WTC11 (cell line): ENCODE data around the gene IL12RB2. TPM values are rescaled to one million over a fixed set of nuclear protein-coding genes. Genes with fewer than 3 reads are reported as not detected.

Source experiments
- ATAC-seq: fragments of 200-7000 bp; cut with Tn5 transposase; 2 replicates; pipeline ENCODE4 v1.10.0; 2021; ENCODE audit warnings: mild to moderate bottlenecking, moderate library complexity
- CTCF ChIA-PET: fragments of 300-600 bp; sonication (Branson Sonifier 250); formaldehyde crosslinking; loops from one replicate; lab custom pipeline; 2021; ENCODE audit warnings: antibody characterized with exemption; lab: Charles Lee
- POLR2A ChIA-PET: fragments of 350-600 bp; sonication (Branson Sonifier 250); formaldehyde crosslinking; loops from one replicate; lab custom pipeline; 2021; ENCODE audit warnings: antibody characterized with exemption; lab: Charles Lee
- DNase-seq: peaks from one replicate; pipeline ENCODE4 v3.0.0; 2021; ENCODE audit warnings: low spot score
- H3K27ac Mint-ChIP-seq: 2 replicates; pipeline ENCODE4 v1.8.0; 2021; ENCODE audit warnings: mixed read lengths
- H3K27me3 Mint-ChIP-seq: 2 replicates; pipeline ENCODE4 v1.8.0; 2021; ENCODE audit warnings: low read depth, mild to moderate bottlenecking, moderate library complexity, mixed read lengths
- H3K36me3 Mint-ChIP-seq: 2 replicates; pipeline ENCODE4 v1.8.0; 2021; ENCODE audit warnings: mixed read lengths
- H3K4me1 Mint-ChIP-seq: 2 replicates; pipeline ENCODE4 v1.8.0; 2022; ENCODE audit warnings: mixed read lengths
- H3K4me3 Mint-ChIP-seq: 2 replicates; pipeline ENCODE4 v1.8.0; 2021; ENCODE audit warnings: mild to moderate bottlenecking, moderate library complexity, mixed read lengths
- H3K9me3 Mint-ChIP-seq: 2 replicates; pipeline ENCODE4 v1.8.0; 2021; ENCODE audit warnings: mixed read lengths
- CBFB ChIP-seq: sonication (generic); formaldehyde crosslinking; IDR thresholded peaks from 2 replicates; pipeline ENCODE4 v1.8.1; 2022; ENCODE audit warnings: mild to moderate bottlenecking, low read depth, missing genetic modification reagents
- ESRRA ChIP-seq: sonication (generic); formaldehyde crosslinking; IDR thresholded peaks from 2 replicates; pipeline ENCODE4 v1.8.1; 2022; ENCODE audit warnings: mild to moderate bottlenecking, missing genetic modification reagents, borderline replicate concordance
- FOXJ3 ChIP-seq: sonication (generic); formaldehyde crosslinking; IDR thresholded peaks from 2 replicates; pipeline ENCODE4 v1.9.0; 2021; ENCODE audit warnings: missing genetic modification reagents, mild to moderate bottlenecking, borderline replicate concordance
- IRF2 ChIP-seq: sonication (generic); formaldehyde crosslinking; IDR thresholded peaks from 2 replicates; pipeline ENCODE4 v1.8.0; 2022; ENCODE audit warnings: low read depth, missing genetic modification reagents, borderline replicate concordance
- JAZF1 ChIP-seq: fragments of 250-450 bp; sonication (Bioruptor Pico); IDR thresholded peaks from 2 replicates; pipeline ENCODE4 v1.9.0; 2021; ENCODE audit warnings: moderate library complexity, mild to moderate bottlenecking, inconsistent platforms
- NR1H2 ChIP-seq: sonication (generic); formaldehyde crosslinking; IDR thresholded peaks from 2 replicates; pipeline ENCODE4 v1.9.0; 2021; ENCODE audit warnings: mild to moderate bottlenecking, moderate library complexity, missing genetic modification reagents
- SMAD4 ChIP-seq: sonication (generic); formaldehyde crosslinking; IDR thresholded peaks from 2 replicates; pipeline ENCODE4 v1.8.0; 2022; ENCODE audit warnings: mild to moderate bottlenecking, missing genetic modification reagents
- ZNF138 ChIP-seq: sonication (generic); formaldehyde crosslinking; conservative IDR thresholded peaks from 2 replicates; pipeline ENCODE4 v1.8.1; 2022; ENCODE audit warnings: mild to moderate bottlenecking, moderate library complexity, missing genetic modification reagents
- ZNF263 ChIP-seq: sonication (generic); formaldehyde crosslinking; IDR thresholded peaks from 2 replicates; pipeline ENCODE4 v1.8.1; 2022; ENCODE audit warnings: low read depth, mild to moderate bottlenecking, moderate library complexity, missing genetic modification reagents
- ZNF317 ChIP-seq: sonication (generic); formaldehyde crosslinking; IDR thresholded peaks from 2 replicates; pipeline ENCODE4 v1.8.1; 2023; ENCODE audit warnings: low read depth, mild to moderate bottlenecking, moderate library complexity, missing genetic modification reagents, borderline replicate concordance
- ZNF423 ChIP-seq: fragments of 250-450 bp; sonication (Bioruptor Pico); IDR thresholded peaks from 2 replicates; pipeline ENCODE4 v2.1.2; 2022; ENCODE audit warnings: mild to moderate bottlenecking, moderate library complexity
- total RNA-seq: library from RNA; stranded (reverse); gene quantifications from 3 replicates; pipeline ENCODE4 v1.2.3, GENCODE V29; 2021
- TF ChIP-seq, protein P1 (sequence below): fragments of 250-450 bp; sonication (Bioruptor Pico); IDR thresholded peaks from 2 replicates; pipeline ENCODE4 v1.8.0; 2021; ENCODE audit warnings: mild to moderate bottlenecking
- TF ChIP-seq, protein P2 (sequence below): sonication (generic); formaldehyde crosslinking; conservative IDR thresholded peaks from 2 replicates; pipeline ENCODE4 v1.8.1; 2023; ENCODE audit warnings: mild to moderate bottlenecking, low read depth, missing genetic modification reagents, moderate library complexity
- TF ChIP-seq, protein P3 (sequence below): sonication (generic); formaldehyde crosslinking; IDR thresholded peaks from 2 replicates; pipeline ENCODE4 v1.8.1; 2023; ENCODE audit warnings: mild to moderate bottlenecking, missing genetic modification reagents
- TF ChIP-seq, protein P4 (sequence below): sonication (generic); formaldehyde crosslinking; IDR thresholded peaks from 2 replicates; pipeline ENCODE4 v1.8.1; 2023; ENCODE audit warnings: mild to moderate bottlenecking, missing genetic modification reagents, moderate library complexity
- TF ChIP-seq, protein P5 (sequence below): fragments of 250-450 bp; sonication (Bioruptor Pico); IDR thresholded peaks from 2 replicates; pipeline ENCODE4 v1.9.0; 2021; ENCODE audit warnings: mild to moderate bottlenecking

Gene IL12RB2
- total RNA-seq, 1 experiment from 2014 or later: 0.81 TPM

DNA sequence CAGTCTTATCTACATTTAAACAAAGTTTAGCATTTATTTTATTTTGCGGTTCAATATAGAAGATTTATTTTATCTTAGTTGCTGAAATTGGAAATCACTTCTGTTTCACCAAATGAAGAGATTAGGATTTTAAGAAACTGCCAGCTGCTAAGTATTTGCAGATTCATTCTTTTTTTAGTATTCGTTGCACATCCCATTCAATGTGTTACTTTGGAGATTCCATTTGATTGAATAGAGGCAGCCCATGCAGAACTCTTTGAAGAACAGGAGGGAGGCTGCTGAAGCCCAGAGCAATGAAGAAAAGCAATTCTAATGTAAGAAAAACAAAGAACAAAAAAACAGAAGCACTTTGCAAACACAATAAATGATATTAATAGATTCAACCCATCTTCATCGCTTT, 38.6 kb upstream of the IL12RB2 start:
- Mint-ChIP-seq H3K27ac (no peak overlapping the region), H3K27me3 (no peaks in the 10 kb centered on the region; the same call in 1 of the 2 replicates), H3K9me3 (peaks cover 34% of the 10 kb centered on the region), H3K36me3 (peaks cover 8% of the 10 kb centered on the region; the same call in 1 of the 2 replicates), H3K4me1 (no peaks in the 10 kb centered on the region), H3K4me3 (no peak overlapping the region)
- DNase-seq (no peak), ATAC-seq (no peak)
- CTCF ChIA-PET: no interaction called here
- POLR2A ChIA-PET: no interaction called here
- TF ChIP-seq JAZF1 (CRISPR knock-in tag) (no peak), NR1H2 (no peak), ZNF263 (CRISPR knock-in tag) (no peak), ZNF317 (no peak), IRF2 (CRISPR knock-in tag) (no peak), ZNF423 (CRISPR knock-in tag) (no peak), FOXJ3 (CRISPR knock-in tag) (no peak), SMAD4 (CRISPR knock-in tag) (no peak), ESRRA (no peak)
- TF ChIP-seq, protein P1, sequence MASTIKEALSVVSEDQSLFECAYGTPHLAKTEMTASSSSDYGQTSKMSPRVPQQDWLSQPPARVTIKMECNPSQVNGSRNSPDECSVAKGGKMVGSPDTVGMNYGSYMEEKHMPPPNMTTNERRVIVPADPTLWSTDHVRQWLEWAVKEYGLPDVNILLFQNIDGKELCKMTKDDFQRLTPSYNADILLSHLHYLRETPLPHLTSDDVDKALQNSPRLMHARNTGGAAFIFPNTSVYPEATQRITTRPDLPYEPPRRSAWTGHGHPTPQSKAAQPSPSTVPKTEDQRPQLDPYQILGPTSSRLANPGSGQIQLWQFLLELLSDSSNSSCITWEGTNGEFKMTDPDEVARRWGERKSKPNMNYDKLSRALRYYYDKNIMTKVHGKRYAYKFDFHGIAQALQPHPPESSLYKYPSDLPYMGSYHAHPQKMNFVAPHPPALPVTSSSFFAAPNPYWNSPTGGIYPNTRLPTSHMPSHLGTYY: no peak
- TF ChIP-seq, protein P2, sequence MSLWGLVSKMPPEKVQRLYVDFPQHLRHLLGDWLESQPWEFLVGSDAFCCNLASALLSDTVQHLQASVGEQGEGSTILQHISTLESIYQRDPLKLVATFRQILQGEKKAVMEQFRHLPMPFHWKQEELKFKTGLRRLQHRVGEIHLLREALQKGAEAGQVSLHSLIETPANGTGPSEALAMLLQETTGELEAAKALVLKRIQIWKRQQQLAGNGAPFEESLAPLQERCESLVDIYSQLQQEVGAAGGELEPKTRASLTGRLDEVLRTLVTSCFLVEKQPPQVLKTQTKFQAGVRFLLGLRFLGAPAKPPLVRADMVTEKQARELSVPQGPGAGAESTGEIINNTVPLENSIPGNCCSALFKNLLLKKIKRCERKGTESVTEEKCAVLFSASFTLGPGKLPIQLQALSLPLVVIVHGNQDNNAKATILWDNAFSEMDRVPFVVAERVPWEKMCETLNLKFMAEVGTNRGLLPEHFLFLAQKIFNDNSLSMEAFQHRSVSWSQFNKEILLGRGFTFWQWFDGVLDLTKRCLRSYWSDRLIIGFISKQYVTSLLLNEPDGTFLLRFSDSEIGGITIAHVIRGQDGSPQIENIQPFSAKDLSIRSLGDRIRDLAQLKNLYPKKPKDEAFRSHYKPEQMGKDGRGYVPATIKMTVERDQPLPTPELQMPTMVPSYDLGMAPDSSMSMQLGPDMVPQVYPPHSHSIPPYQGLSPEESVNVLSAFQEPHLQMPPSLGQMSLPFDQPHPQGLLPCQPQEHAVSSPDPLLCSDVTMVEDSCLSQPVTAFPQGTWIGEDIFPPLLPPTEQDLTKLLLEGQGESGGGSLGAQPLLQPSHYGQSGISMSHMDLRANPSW (CRISPR knock-in tag): no peak
- TF ChIP-seq, protein P3, sequence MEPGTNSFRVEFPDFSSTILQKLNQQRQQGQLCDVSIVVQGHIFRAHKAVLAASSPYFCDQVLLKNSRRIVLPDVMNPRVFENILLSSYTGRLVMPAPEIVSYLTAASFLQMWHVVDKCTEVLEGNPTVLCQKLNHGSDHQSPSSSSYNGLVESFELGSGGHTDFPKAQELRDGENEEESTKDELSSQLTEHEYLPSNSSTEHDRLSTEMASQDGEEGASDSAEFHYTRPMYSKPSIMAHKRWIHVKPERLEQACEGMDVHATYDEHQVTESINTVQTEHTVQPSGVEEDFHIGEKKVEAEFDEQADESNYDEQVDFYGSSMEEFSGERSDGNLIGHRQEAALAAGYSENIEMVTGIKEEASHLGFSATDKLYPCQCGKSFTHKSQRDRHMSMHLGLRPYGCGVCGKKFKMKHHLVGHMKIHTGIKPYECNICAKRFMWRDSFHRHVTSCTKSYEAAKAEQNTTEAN (CRISPR knock-in tag): no peak
- TF ChIP-seq, protein P4, sequence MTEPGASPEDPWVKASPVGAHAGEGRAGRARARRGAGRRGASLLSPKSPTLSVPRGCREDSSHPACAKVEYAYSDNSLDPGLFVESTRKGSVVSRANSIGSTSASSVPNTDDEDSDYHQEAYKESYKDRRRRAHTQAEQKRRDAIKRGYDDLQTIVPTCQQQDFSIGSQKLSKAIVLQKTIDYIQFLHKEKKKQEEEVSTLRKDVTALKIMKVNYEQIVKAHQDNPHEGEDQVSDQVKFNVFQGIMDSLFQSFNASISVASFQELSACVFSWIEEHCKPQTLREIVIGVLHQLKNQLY (CRISPR knock-in tag): no peak
- TF ChIP-seq, protein P5, sequence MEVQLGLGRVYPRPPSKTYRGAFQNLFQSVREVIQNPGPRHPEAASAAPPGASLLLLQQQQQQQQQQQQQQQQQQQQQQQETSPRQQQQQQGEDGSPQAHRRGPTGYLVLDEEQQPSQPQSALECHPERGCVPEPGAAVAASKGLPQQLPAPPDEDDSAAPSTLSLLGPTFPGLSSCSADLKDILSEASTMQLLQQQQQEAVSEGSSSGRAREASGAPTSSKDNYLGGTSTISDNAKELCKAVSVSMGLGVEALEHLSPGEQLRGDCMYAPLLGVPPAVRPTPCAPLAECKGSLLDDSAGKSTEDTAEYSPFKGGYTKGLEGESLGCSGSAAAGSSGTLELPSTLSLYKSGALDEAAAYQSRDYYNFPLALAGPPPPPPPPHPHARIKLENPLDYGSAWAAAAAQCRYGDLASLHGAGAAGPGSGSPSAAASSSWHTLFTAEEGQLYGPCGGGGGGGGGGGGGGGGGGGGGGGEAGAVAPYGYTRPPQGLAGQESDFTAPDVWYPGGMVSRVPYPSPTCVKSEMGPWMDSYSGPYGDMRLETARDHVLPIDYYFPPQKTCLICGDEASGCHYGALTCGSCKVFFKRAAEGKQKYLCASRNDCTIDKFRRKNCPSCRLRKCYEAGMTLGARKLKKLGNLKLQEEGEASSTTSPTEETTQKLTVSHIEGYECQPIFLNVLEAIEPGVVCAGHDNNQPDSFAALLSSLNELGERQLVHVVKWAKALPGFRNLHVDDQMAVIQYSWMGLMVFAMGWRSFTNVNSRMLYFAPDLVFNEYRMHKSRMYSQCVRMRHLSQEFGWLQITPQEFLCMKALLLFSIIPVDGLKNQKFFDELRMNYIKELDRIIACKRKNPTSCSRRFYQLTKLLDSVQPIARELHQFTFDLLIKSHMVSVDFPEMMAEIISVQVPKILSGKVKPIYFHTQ: no peak

DNA sequence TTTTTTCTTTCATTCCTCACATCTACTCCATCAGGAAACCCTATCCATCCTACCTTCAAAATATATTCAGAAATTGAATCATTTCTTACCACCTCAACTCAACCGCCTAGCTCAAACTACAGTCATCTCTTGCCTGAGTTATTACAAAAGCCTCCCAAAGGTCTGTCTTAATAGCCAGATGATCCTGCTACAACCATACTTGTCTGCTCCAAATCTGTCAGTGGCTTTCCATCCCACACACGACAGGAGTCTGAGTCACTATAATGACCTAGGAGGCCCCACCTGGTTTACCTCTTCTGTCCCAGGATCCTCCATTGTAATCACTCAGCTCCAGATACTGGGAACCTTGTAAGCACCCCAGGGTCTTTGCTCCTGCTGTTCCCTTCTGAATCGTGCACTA, 37.1 kb upstream of the IL12RB2 start:
- Mint-ChIP-seq H3K36me3 (peaks cover 8% of the 10 kb centered on the region; the same call in 1 of the 2 replicates), H3K27me3 (no peaks in the 10 kb centered on the region; the same call in 1 of the 2 replicates)
- POLR2A ChIA-PET: no interaction called here
- TF ChIP-seq CBFB (CRISPR knock-in tag): no peak
- TF ChIP-seq ZNF138: no peak
- TF ChIP-seq, all 79 proteins: peak for 0
- Mint-ChIP-seq H3K4me1 (no peaks in the 10 kb centered on the region), H3K9me3 (peaks cover 38% of the 10 kb centered on the region), H3K4me3 (no peak overlapping the region), H3K27ac (no peak overlapping the region)
- ATAC-seq (no peak), DNase-seq (no peak)
- CTCF ChIA-PET: no interaction called here
